Tibial artery (tissue), 4 donors: ENCODE measurements around the gene TSEN54.

Experiments used
- DNase-seq, 2 donors: peaks; one replicate each; pipeline ENCODE4 v3.0.0-alpha.2; 2019
- H3K27ac ChIP-seq, 2 donors: fragments of 200-600 bp; sonication (generic) in 1 of 2; 1 replicate in 1 of 2; 2 replicates in 1 of 2; pipeline ENCODE4 v1.5.1; 2018 to 2019; ENCODE audit warnings: mild to moderate bottlenecking in 1 of 2
- H3K27me3 ChIP-seq, 2 donors: fragments of 200-600 bp; sonication (generic) in 1 of 2; one replicate each; pipeline versions ENCODE4 v1.5.1 to v1.6.0; 2016 to 2019
- H3K36me3 ChIP-seq, 3 donors: fragments of 200-600 bp; sonication (generic) in 2 of 3; one replicate each; pipeline ENCODE4 v1.5.1; 2016 to 2019; ENCODE audit warnings: mild to moderate bottlenecking in 2 of 3
- H3K4me1 ChIP-seq, 4 donors: fragments of 200-600 bp; sonication (generic) in 2 of 4; 1 replicate in 3 of 4; 2 replicates in 1 of 4; pipeline ENCODE4 v1.5.1; 2016 to 2019
- H3K4me3 ChIP-seq, 2 donors: fragments of 200-600 bp; sonication (generic) in 1 of 2; 1 replicate in 1 of 2; 2 replicates in 1 of 2; pipeline ENCODE4 v1.5.1; 2018 to 2019; ENCODE audit warnings: mild to moderate bottlenecking in 2 of 2
- H3K9me3 ChIP-seq, 3 donors: fragments of 200-600 bp; sonication (generic) in 1 of 3; one replicate each; pipeline ENCODE4 v1.5.1; 2016 to 2019
- CTCF ChIP-seq, 2 experiments: fragments of 200-600 bp in 1 of 2; fragments of 450-650 bp in 1 of 2; IDR thresholded peaks; one replicate each; pipeline ENCODE4 v1.5.1; 2017 to 2019; ENCODE audit warnings: antibody characterized with exemption in 2 of 2, mild to moderate bottlenecking in 1 of 2, moderate library complexity in 1 of 2
- intact Hi-C: fragments of 100-400 bp; cut with DNase I; formaldehyde crosslinking; loops from one replicate; pipeline ENCODE4 v1.15.0; 2023; ENCODE audit warnings: low total_unique reads

Gene TSEN54

GRCh38 chr17:75514299-75514918 lies 1.9 kb upstream of the TSEN54 start:
- intact Hi-C loops, result loop anchor here (2.0 to 10.0 kb wide), 2 partner anchors 88 to 1220 kb away; partner anchors contain the start of genes MFSD11 and SRSF2

GRCh38 chr17:75514919-75515495 lies 1.3 kb upstream of the TSEN54 start:
- no peak for TF ChIP-seq CTCF (IDR thresholded peaks at IDR 0.05)

More at GRCh38 chr17:75514299-75514918, 1.9 kb upstream of the TSEN54 start:
- Histone ChIP-seq H3K27me3 (no peaks in the 10 kb centered on the region), H3K9me3 (no peaks in the 10 kb centered on the region), H3K27ac (peak overlapping the region; percentile 87 to 93), H3K36me3 (peaks cover 0 to 23% (median under 1%) of the 10 kb centered on the region in 3 donors), H3K4me1 (peaks cover 0 to 68% (median 59%) of the 10 kb centered on the region in 4 donors), H3K4me3 (peak overlapping the region; percentile 83 to 97)
- DNase-seq, result no peak
- TF ChIP-seq CTCF (IDR thresholded peaks at IDR 0.05), result no peak

GRCh38 chr17:75515496-75516254 lies 653 bp upstream of the TSEN54 start, which contains the start of gene CASKIN2:
CASKIN2 (minus strand) TSS chr17:75515537; CDS start chr17:75513804, 1,733 bp downstream.
- Histone ChIP-seq H3K27ac (peak within 1 kb of the TSS; percentile 87 to 93), H3K9me3 (no peaks in the 10 kb centered on the region), H3K4me1 (peaks cover 0 to 56% (median 53%) of the 10 kb centered on the region in 4 donors), H3K4me3 (peak within 1 kb of the TSS; percentile 83 to 97), H3K36me3 (peaks cover 0 to 19% (median 6%) of the 10 kb centered on the region in 3 donors), H3K27me3 (no peaks in the 10 kb centered on the region)
- intact Hi-C loops, result loop anchor here (2.0 to 10.0 kb wide), 3 partner anchors 89 to 1219 kb away; partner anchors contain the start of genes MFSD11 and SRSF2
- peak; percentile 95 to 98 for TF ChIP-seq CTCF (IDR thresholded peaks at IDR 0.05)
- peak; percentile 94 to 98 for DNase-seq

More at GRCh38 chr17:75514919-75515495, 1.3 kb upstream of the TSEN54 start:
- DNase-seq, result no peak
- H3K36me3 ChIP-seq, result peaks cover 0 to 23% (median 6%) of the 10 kb centered on the region in 3 donors
- intact Hi-C loops, result loop anchor here (2.0 to 10.0 kb wide), 3 partner anchors 88 to 1220 kb away; partner anchors contain the start of genes MFSD11 and SRSF2
- peak overlapping the region; percentile 87 to 93 for H3K27ac ChIP-seq
- H3K4me1 ChIP-seq, result peaks cover 0 to 62% (median 56%) of the 10 kb centered on the region in 4 donors
- H3K9me3 ChIP-seq, result no peaks in the 10 kb centered on the region
- no peaks in the 10 kb centered on the region for H3K27me3 ChIP-seq
- peak overlapping the region; percentile 83 to 97 for H3K4me3 ChIP-seq

- intact Hi-C loops, result loop anchor here (5.0 to 10.0 kb wide), 2 partner anchors 194 to 1218 kb away; partner anchors contain the start of genes MFSD11 and SRSF2
- peak overlapping the region; percentile 83 to 97 for H3K4me3 ChIP-seq
- H3K4me1 ChIP-seq, result peaks cover 0 to 45% (median 44%) of the 10 kb centered on the region in 4 donors
- H3K9me3 ChIP-seq, result no peaks in the 10 kb centered on the region
- DNase-seq, result no peak
- H3K36me3 ChIP-seq, result peaks cover 0 to 28% (median 11%) of the 10 kb centered on the region in 3 donors
- no peak for TF ChIP-seq CTCF (IDR thresholded peaks at IDR 0.05)
- no peaks in the 10 kb centered on the region for H3K27me3 ChIP-seq
- H3K27ac ChIP-seq, result peak overlapping the region; percentile 71 to 93
Measured at GRCh38 chr17:75516619-75517296, 430 bp downstream of the TSEN54 start.
